Measurements from ENCODE around the gene MLX.

DNA sequence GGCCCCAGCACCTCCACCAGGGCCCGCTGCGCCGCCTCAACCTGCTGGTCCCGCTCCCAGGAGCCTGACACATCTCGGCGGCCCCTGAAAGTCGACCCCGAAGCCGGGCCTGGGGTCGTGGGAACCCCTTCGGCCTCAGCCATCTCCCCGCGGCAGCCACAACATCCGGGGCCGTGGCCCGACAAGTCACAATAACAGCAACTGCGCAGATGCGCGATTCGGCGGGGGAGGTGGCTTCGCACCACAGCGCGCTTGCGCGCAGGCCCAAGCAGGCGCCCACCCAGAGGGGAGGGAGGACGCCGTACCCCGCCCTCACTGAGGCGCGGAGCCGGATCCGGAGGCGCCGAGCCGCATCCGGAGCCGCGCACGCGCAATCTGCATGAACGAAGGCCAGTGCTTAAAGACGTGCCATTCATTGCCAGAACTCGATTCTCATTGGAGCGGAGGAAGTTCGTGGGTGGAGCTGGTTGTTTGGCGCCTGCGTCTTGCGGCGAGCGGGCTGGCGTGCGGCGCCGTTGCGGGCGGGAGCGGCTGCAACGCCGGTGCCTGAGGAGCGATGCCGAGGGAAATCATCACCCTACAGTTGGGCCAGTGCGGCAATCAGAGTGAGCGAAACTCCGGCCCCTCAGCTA, 42.4 kb downstream of the MLX start, which contains the start of the genes RETREG3 and TUBG1:
- TF ChIP-seq, protein P1, sequence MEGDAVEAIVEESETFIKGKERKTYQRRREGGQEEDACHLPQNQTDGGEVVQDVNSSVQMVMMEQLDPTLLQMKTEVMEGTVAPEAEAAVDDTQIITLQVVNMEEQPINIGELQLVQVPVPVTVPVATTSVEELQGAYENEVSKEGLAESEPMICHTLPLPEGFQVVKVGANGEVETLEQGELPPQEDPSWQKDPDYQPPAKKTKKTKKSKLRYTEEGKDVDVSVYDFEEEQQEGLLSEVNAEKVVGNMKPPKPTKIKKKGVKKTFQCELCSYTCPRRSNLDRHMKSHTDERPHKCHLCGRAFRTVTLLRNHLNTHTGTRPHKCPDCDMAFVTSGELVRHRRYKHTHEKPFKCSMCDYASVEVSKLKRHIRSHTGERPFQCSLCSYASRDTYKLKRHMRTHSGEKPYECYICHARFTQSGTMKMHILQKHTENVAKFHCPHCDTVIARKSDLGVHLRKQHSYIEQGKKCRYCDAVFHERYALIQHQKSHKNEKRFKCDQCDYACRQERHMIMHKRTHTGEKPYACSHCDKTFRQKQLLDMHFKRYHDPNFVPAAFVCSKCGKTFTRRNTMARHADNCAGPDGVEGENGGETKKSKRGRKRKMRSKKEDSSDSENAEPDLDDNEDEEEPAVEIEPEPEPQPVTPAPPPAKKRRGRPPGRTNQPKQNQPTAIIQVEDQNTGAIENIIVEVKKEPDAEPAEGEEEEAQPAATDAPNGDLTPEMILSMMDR (IDR thresholded peaks at IDR 0.05), result peak in 5 of 6 experiments; percentile 19 to 44 (median 24)
- TF ChIP-seq POLR2A (IDR thresholded peaks at IDR 0.05), result peak; percentile 65 to 82
